HG03342 (cell line): ENCODE measurements around the gene DOC2A.
"Not testable (repeated sequence)": the region's sequence is repeated elsewhere in the genome, so short reads cannot be mapped to it uniquely, and the experiment has no call there.

ENCODE experiments used
- ATAC-seq: cut with Tn5 transposase; IDR thresholded peaks from one replicate; pipeline ENCODE4 v1.9.1; 2021; ENCODE audit warnings: mild to moderate bottlenecking, moderate library complexity; ENCODE audit not compliant: unreplicated experiment

DOC2A gene

GRCh38 chr16:30027588-30028437 lies 17.0 kb upstream of the DOC2A start:
- no peak for ATAC-seq

- no peak for ATAC-seq
Measured at GRCh38 chr16:30026449-30026848, 15.6 kb upstream of the DOC2A start.

GRCh38 chr16:30025574-30025973 lies 14.7 kb upstream of the DOC2A start:
- no peak for ATAC-seq

- ATAC-seq, result no peak
Measured at GRCh38 chr16:30025156-30025555, 14.3 kb upstream of the DOC2A start.

- no peak for ATAC-seq
Measured at GRCh38 chr16:30024451-30024850, 13.6 kb upstream of the DOC2A start.

- no peak for ATAC-seq
Measured at GRCh38 chr16:30023586-30023985, 12.8 kb upstream of the DOC2A start.

GRCh38 chr16:30022887-30023286 lies 12.1 kb upstream of the DOC2A start, which contains the start of gene C16orf92:
Gene C16orf92 (plus strand): TSS chr16:30023198. CDS start chr16:30023341, 143 bp downstream.
- ATAC-seq, result no peak

GRCh38 chr16:30018731-30019158 lies 7.9 kb upstream of the DOC2A start:
- no peak for ATAC-seq

- not testable (repeated sequence) for ATAC-seq
Measured at GRCh38 chr16:30017937-30018336, 7.1 kb upstream of the DOC2A start.

- ATAC-seq, result no peak
Measured at GRCh38 chr16:30017277-30017656, 6.4 kb upstream of the DOC2A start.

- ATAC-seq, result no peak
Measured at GRCh38 chr16:30016555-30017276, 5.9 kb upstream of the DOC2A start.

GRCh38 chr16:30015450-30015849 lies 4.6 kb upstream of the DOC2A start:
- not testable (repeated sequence) for ATAC-seq

GRCh38 chr16:30012598-30012997 lies 1.8 kb upstream of the DOC2A start:
- not testable (repeated sequence) for ATAC-seq

GRCh38 chr16:30011714-30012504 lies 1.1 kb upstream of the DOC2A start:
- no peak for ATAC-seq

GRCh38 chr16:30009990-30010843 lies 610 bp downstream of the DOC2A start:
- no peak for ATAC-seq

GRCh38 chr16:30009085-30009862 lies 1.6 kb downstream of the DOC2A start:
- ATAC-seq, result no peak

- ATAC-seq, result no peak
Measured at GRCh38 chr16:30007378-30007895, 3.4 kb downstream of the DOC2A start.

GRCh38 chr16:30006659-30007377 lies 4.0 kb downstream of the DOC2A start:
- ATAC-seq, result no peak

- ATAC-seq, result no peak
Measured at GRCh38 chr16:30006095-30006473, 4.7 kb downstream of the DOC2A start.
